Measurements from ENCODE around the gene RNF144A. TPM values are rescaled to one million over a fixed set of nuclear protein-coding genes. Genes with fewer than 3 reads are reported as not detected.
A peak's percentile ranks its signal among the peaks of the same experiment; 100 is the strongest.

RNF144A gene
- total and polyA plus RNA-seq, 2 donors (not counting 1 experiment from before 2014, with no cell fraction given) = 0.17 to 0.24 TPM

GRCh38 chr2:7012141-7012764 lies 95.0 kb downstream of the RNF144A start:
- Histone ChIP-seq H3K4me1 (ENCODE audit: control insufficient read depth, extremely low read depth, insufficient read depth, low read length) (no peaks in the 10 kb centered on the region), H4K20me1 (ENCODE audit: control insufficient read depth, extremely low read depth, insufficient read depth, low read length) (no peaks in the 10 kb centered on the region), H3K36me3 (ENCODE audit: control insufficient read depth, insufficient read depth, low read length) (no peaks in the 10 kb centered on the region), H3K27ac (ENCODE audit: insufficient read depth, low read length) (no peak overlapping the region), H2AFZ (ENCODE audit: low read length) (no peak overlapping the region), H3K4me3 (replicated peaks in 1 of 4; ENCODE audit: control extremely low read depth in 1 of 4, insufficient read depth in 1 of 4, low read depth in 3 of 4, low read length in 4 of 4) (no peak overlapping the region), H3K27me3 (ENCODE audit: control insufficient read depth, insufficient read depth, low read length) (no peaks in the 10 kb centered on the region), H3K9me3 (ENCODE audit: control insufficient read depth, insufficient read depth, low read depth, low read length) (no peaks in the 10 kb centered on the region), H3K9ac (ENCODE audit: insufficient read depth, low read length) (no peak overlapping the region), H3K4me2 (ENCODE audit: extremely low read depth, insufficient read depth, low read length) (no peak overlapping the region), H3K79me2 (ENCODE audit: control insufficient read depth, insufficient read depth, low read length) (no peaks in the 10 kb centered on the region)
- peak in 1 of 2 donors; percentile 77 for DNase-seq (ENCODE audit: low read depth in 2 of 2)
- no peak for TF ChIP-seq EZH2 (IDR thresholded peaks at IDR 0.05; ENCODE audit: low read length, missing control alignments)
- TF ChIP-seq, protein P1, sequence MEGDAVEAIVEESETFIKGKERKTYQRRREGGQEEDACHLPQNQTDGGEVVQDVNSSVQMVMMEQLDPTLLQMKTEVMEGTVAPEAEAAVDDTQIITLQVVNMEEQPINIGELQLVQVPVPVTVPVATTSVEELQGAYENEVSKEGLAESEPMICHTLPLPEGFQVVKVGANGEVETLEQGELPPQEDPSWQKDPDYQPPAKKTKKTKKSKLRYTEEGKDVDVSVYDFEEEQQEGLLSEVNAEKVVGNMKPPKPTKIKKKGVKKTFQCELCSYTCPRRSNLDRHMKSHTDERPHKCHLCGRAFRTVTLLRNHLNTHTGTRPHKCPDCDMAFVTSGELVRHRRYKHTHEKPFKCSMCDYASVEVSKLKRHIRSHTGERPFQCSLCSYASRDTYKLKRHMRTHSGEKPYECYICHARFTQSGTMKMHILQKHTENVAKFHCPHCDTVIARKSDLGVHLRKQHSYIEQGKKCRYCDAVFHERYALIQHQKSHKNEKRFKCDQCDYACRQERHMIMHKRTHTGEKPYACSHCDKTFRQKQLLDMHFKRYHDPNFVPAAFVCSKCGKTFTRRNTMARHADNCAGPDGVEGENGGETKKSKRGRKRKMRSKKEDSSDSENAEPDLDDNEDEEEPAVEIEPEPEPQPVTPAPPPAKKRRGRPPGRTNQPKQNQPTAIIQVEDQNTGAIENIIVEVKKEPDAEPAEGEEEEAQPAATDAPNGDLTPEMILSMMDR (conservative IDR thresholded peaks at IDR 0.05 in 1 of 2, IDR thresholded peaks at IDR 0.05 in 1 of 2; ENCODE audit: low read depth in 1 of 2, low read length in 2 of 2) = no peak

DNA sequence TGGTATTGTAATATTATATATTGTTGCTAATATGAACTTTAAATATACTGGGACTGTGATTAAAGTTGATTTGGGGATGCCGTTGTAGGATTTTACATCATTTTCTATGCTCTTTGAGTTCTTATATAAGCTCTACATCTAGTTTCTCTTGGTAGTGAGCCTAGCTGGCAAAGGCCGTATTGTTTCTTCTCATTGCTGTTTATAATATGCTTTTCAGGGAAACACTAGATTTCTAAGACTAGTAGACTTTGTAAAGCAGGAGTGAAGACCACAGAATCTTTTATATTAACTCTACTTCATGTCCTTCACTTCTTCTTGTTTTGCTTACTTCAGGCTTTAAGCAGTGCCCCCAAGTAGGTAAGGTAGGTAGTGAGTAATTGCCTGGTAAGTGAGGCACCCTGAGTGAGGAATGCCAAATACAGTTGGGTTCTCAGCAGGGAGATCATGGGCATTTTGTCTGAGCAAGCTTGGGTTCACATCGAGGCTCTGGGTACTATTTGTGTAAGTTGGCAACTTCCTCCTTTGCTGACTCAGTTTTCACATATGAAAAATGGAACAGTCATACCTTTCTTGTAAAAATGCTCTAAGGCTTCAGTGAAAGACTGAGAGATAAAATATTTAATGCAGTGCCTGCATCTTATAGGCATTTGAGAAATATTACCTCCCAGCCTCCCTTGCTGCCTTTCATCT lies 96.4 kb downstream of the RNF144A start:
- no peaks in the 10 kb centered on the region for H3K79me2 ChIP-seq (ENCODE audit: control insufficient read depth, insufficient read depth, low read length)

DNA sequence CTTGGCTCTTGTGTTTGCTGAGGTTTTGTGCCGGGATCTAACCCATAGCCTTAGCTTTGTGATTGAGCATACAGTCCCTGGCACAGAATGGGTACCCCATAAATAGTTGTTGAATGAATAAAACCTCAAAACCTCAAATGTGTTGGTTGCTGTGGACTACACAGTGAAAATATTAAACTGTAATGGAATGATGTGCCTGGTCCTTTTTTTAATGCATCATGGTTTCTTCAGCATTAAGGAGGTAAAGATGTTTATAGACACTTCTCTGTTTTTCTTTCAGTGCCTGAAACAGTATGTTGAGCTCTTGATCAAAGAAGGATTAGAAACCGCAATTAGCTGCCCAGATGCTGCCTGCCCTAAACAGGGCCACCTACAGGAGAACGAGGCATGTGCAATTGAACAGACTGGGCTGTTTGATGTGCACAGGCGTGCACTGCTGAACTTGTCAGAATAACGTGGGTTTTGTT lies 97.0 kb downstream of the RNF144A start:
- Histone ChIP-seq H3K79me2 (ENCODE audit: control insufficient read depth, insufficient read depth, low read length) (no peaks in the 10 kb centered on the region), H3K27ac (ENCODE audit: insufficient read depth, low read length) (no peak overlapping the region), H3K4me2 (ENCODE audit: extremely low read depth, insufficient read depth, low read length) (no peak overlapping the region), H3K27me3 (ENCODE audit: control insufficient read depth, insufficient read depth, low read length) (no peaks in the 10 kb centered on the region), H2AFZ (ENCODE audit: low read length) (no peak overlapping the region), H3K4me1 (ENCODE audit: control insufficient read depth, extremely low read depth, insufficient read depth, low read length) (no peaks in the 10 kb centered on the region), H4K20me1 (ENCODE audit: control insufficient read depth, extremely low read depth, insufficient read depth, low read length) (no peaks in the 10 kb centered on the region), H3K9ac (ENCODE audit: insufficient read depth, low read length) (no peak overlapping the region), H3K9me3 (ENCODE audit: control insufficient read depth, insufficient read depth, low read depth, low read length) (no peaks in the 10 kb centered on the region), H3K4me3 (replicated peaks in 1 of 4; ENCODE audit: control extremely low read depth in 1 of 4, insufficient read depth in 1 of 4, low read depth in 3 of 4, low read length in 4 of 4) (no peak overlapping the region), H3K36me3 (ENCODE audit: control insufficient read depth, insufficient read depth, low read length) (no peaks in the 10 kb centered on the region)
- TF ChIP-seq, protein P1 (conservative IDR thresholded peaks at IDR 0.05 in 1 of 2, IDR thresholded peaks at IDR 0.05 in 1 of 2; ENCODE audit: low read depth in 1 of 2, low read length in 2 of 2) = peak in 1 of 2 donors; percentile 39
- no peak for TF ChIP-seq EZH2 (IDR thresholded peaks at IDR 0.05; ENCODE audit: low read length, missing control alignments)
- peak in 1 of 2 donors; percentile 76 for DNase-seq (ENCODE audit: low read depth in 2 of 2)

More for the DNA sequence above, 96.4 kb downstream of the RNF144A start:
- Histone ChIP-seq H3K27me3 (ENCODE audit: control insufficient read depth, insufficient read depth, low read length) (no peaks in the 10 kb centered on the region), H3K4me3 (replicated peaks in 1 of 4; ENCODE audit: control extremely low read depth in 1 of 4, insufficient read depth in 1 of 4, low read depth in 3 of 4, low read length in 4 of 4) (no peak overlapping the region), H2AFZ (ENCODE audit: low read length) (no peak overlapping the region), H3K9ac (ENCODE audit: insufficient read depth, low read length) (no peak overlapping the region), H3K9me3 (ENCODE audit: control insufficient read depth, insufficient read depth, low read depth, low read length) (no peaks in the 10 kb centered on the region), H3K4me2 (ENCODE audit: extremely low read depth, insufficient read depth, low read length) (no peak overlapping the region), H3K4me1 (ENCODE audit: control insufficient read depth, extremely low read depth, insufficient read depth, low read length) (no peaks in the 10 kb centered on the region), H3K27ac (ENCODE audit: insufficient read depth, low read length) (no peak overlapping the region), H3K36me3 (ENCODE audit: control insufficient read depth, insufficient read depth, low read length) (no peaks in the 10 kb centered on the region), H4K20me1 (ENCODE audit: control insufficient read depth, extremely low read depth, insufficient read depth, low read length) (no peaks in the 10 kb centered on the region)
- TF ChIP-seq, protein P1 (conservative IDR thresholded peaks at IDR 0.05 in 1 of 2, IDR thresholded peaks at IDR 0.05 in 1 of 2; ENCODE audit: low read depth in 1 of 2, low read length in 2 of 2) = no peak
- TF ChIP-seq EZH2 (IDR thresholded peaks at IDR 0.05; ENCODE audit: low read length, missing control alignments) = no peak
- DNase-seq (ENCODE audit: low read depth in 2 of 2) = no peak
